Chondrocyte (in vitro differentiated cells): ENCODE measurements around the gene CTSE. TPM values are rescaled to one million over a fixed set of nuclear protein-coding genes. Genes with fewer than 3 reads are reported as not detected.

Experiments
- DNase-seq: peaks from one replicate; pipeline ENCODE4 v3.0.0; 2021; ENCODE audit warnings: mixed read lengths, low spot score
- H3K27ac Mint-ChIP-seq: one replicate; pipeline ENCODE4 v1.8.0; 2021; ENCODE audit warnings: mild to moderate bottlenecking, moderate library complexity, mixed read lengths; ENCODE audit not compliant: unreplicated experiment
- H3K27me3 Mint-ChIP-seq: 2 replicates; pipeline ENCODE4 v1.8.0; 2021; ENCODE audit warnings: low read depth, mixed read lengths
- H3K36me3 Mint-ChIP-seq: 2 replicates; pipeline ENCODE4 v1.8.0; 2021; ENCODE audit warnings: low read depth, mixed read lengths
- H3K4me1 Mint-ChIP-seq: 2 replicates; pipeline ENCODE4 v1.8.0; 2021; ENCODE audit warnings: low read depth, mild to moderate bottlenecking, mixed read lengths
- H3K4me3 Mint-ChIP-seq: one replicate; pipeline ENCODE4 v1.8.0; 2021; ENCODE audit warnings: mild to moderate bottlenecking, moderate library complexity, mixed read lengths; ENCODE audit not compliant: unreplicated experiment
- H3K9me3 Mint-ChIP-seq: 2 replicates; pipeline ENCODE4 v1.8.0; 2021; ENCODE audit warnings: low read depth, mixed read lengths
- CTCF ChIP-seq: fragments of 200-600 bp; sonication (generic); IDR thresholded peaks from 2 replicates; pipeline ENCODE4 v1.5.0; 2021; ENCODE audit warnings: antibody characterized with exemption, mild to moderate bottlenecking, moderate library complexity
- total RNA-seq: library from RNA; stranded (reverse); gene quantifications from 3 replicates; pipeline ENCODE4 v1.2.1, GENCODE V29; 2021

The CTSE gene
- total RNA-seq, 1 donor from 2014 or later, result not detected

GRCh38 chr1:206041640-206042039, 17.9 kb upstream of the CTSE start:
- no peak for TF ChIP-seq CTCF
- Mint-ChIP-seq H3K27me3 (peaks cover 34% of the 10 kb centered on the region), H3K4me3 (no peak overlapping the region), H3K9me3 (no peaks in the 10 kb centered on the region), H3K36me3 (no peaks in the 10 kb centered on the region), H3K4me1 (no peaks in the 10 kb centered on the region), H3K27ac (no peak overlapping the region)
- no peak for DNase-seq

GRCh38 chr1:206040328-206040727, 16.6 kb upstream of the CTSE start:
- H3K36me3 Mint-ChIP-seq, result no peaks in the 10 kb centered on the region
- no peak overlapping the region for H3K4me3 Mint-ChIP-seq
- no peaks in the 10 kb centered on the region for H3K9me3 Mint-ChIP-seq
- TF ChIP-seq CTCF, result no peak
- no peak overlapping the region for H3K27ac Mint-ChIP-seq
- DNase-seq, result no peak
- H3K27me3 Mint-ChIP-seq, result peaks cover 43% of the 10 kb centered on the region
- H3K4me1 Mint-ChIP-seq, result no peaks in the 10 kb centered on the region

GRCh38 chr1:206039046-206039973, 15.6 kb upstream of the CTSE start:
- Mint-ChIP-seq H3K4me1 (no peaks in the 10 kb centered on the region), H3K4me3 (no peak overlapping the region), H3K36me3 (no peaks in the 10 kb centered on the region), H3K27me3 (peaks cover 51% of the 10 kb centered on the region), H3K9me3 (no peaks in the 10 kb centered on the region), H3K27ac (no peak overlapping the region)
- TF ChIP-seq CTCF, result no peak
- DNase-seq, result no peak

- peaks cover 2% of the 10 kb centered on the region for H3K4me1 Mint-ChIP-seq
- peaks cover 6% of the 10 kb centered on the region for H3K9me3 Mint-ChIP-seq
- H3K36me3 Mint-ChIP-seq, result peaks cover 2% of the 10 kb centered on the region
- H3K27ac Mint-ChIP-seq, result no peak overlapping the region
- peaks cover 53% of the 10 kb centered on the region for H3K27me3 Mint-ChIP-seq
- no peak for TF ChIP-seq CTCF
- no peak for DNase-seq
- H3K4me3 Mint-ChIP-seq, result no peak overlapping the region
These were observed 13.9 kb upstream of the CTSE start for GRCh38 chr1:206037581-206037980.

- Mint-ChIP-seq H3K27ac (no peak overlapping the region), H3K9me3 (peaks cover 6% of the 10 kb centered on the region), H3K36me3 (peaks cover 4% of the 10 kb centered on the region), H3K4me1 (peaks cover 5% of the 10 kb centered on the region), H3K27me3 (peaks cover 53% of the 10 kb centered on the region), H3K4me3 (no peak overlapping the region)
- TF ChIP-seq CTCF, result no peak
- DNase-seq, result no peak
These were observed 13.2 kb upstream of the CTSE start for GRCh38 chr1:206036663-206037455.
